Measurements from ENCODE around the gene MXD3. TPM values are rescaled to one million over a fixed set of nuclear protein-coding genes. Genes with fewer than 3 reads are reported as not detected.
"Not testable (repeated sequence)": the region's sequence is repeated elsewhere in the genome, so short reads cannot be mapped to it uniquely, and the experiment has no call there.

MXD3 gene
- total RNA-seq, 1 donor from 2014 or later: 20.6 TPM

DNA sequence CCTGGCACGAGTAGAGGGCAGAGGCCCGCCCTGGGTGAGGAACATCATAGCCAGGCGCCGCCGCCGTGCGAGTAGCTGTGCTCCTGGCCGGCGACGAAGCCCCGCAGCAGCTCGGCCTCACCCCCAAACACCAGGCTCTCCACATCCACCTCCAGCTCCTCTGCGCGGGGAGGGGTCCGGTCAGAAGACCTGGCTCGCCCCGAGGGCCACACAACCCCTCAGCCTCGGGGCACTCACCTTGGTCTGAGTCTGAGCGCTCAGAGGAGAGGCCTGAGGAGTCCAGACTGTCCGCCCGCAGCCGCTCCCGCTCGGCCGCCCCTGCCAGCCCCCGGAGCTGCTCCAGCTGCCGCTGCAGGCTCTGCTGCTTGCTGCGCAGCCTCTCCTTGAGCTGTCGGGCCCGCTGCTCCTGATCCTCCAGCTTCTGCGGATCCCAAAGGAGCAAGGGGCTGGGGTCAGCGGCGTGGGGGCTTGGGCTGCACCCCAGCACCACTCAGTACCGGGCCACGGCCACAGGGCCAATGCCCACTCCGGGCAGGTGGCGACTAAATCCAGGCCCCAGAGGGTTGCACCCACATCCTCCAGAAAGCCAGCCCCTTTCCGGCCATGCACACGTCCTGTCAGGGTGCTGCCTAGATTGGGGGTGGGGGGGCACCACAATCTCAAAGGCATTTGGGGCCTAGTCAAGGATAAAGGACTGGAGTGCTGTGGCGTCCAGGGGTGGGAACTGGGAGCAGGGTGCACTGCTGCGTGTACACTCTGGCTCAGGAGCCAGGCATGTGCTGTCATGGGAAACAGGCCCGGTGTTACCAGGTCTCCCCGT lies 3.9 kb downstream of the MXD3 start:
- Mint-ChIP-seq H3K27me3 (no peaks in the 10 kb centered on the region), H3K27ac (no peak overlapping the region), H3K9me3 (ENCODE audit: low read depth) (no peaks in the 10 kb centered on the region), H3K36me3 (ENCODE audit: insufficient read depth) (peaks cover 5% of the 10 kb centered on the region), H3K4me1 (ENCODE audit: low read depth) (peaks cover 20% of the 10 kb centered on the region), H3K4me3 (ENCODE audit: low read depth) (no peak overlapping the region)
- no peak for TF ChIP-seq CTCF (IDR thresholded peaks at IDR 0.05; ENCODE audit: unreplicated experiment)
- no peak for DNase-seq (ENCODE audit: low spot score, unreplicated experiment)

GRCh38 chr5:177306674-177307543 lies 4.8 kb downstream of the MXD3 start:
- H3K27me3 Mint-ChIP-seq: no peaks in the 10 kb centered on the region
- no peak for TF ChIP-seq CTCF (IDR thresholded peaks at IDR 0.05; ENCODE audit: unreplicated experiment)
- no peak overlapping the region for H3K27ac Mint-ChIP-seq
- no peak for DNase-seq (ENCODE audit: low spot score, unreplicated experiment)
- H3K9me3 Mint-ChIP-seq (ENCODE audit: low read depth): no peaks in the 10 kb centered on the region
- H3K36me3 Mint-ChIP-seq (ENCODE audit: insufficient read depth): peaks cover 5% of the 10 kb centered on the region
- peaks cover 24% of the 10 kb centered on the region for H3K4me1 Mint-ChIP-seq (ENCODE audit: low read depth)
- no peak overlapping the region for H3K4me3 Mint-ChIP-seq (ENCODE audit: low read depth)

DNA sequence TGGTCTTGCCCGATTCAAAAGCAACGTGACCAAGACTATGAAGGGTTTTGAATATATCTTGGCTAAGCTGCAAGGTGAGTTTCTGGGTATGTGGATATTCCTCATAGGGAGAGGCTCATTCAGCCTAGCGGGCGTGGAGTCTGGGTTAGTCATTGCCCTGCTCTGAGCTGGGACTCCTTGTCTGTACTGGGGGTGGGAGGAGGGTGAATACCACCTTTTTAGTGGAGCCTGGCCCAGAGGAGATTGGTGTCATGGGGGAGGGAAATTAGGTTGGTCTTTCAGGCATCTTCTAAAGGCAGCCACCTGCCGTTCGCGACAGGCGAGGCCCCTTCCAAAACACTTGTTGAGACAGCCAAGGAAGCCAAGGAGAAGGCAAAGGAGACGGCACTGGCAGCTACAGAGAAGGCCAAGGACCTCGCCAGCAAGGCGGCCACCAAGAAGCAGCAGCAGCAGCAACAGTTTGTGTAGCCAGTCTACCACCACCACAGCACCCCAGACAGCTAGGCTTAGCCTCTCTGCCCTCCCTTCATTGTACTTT lies 5.5 kb downstream of the MXD3 start:
- H3K27ac Mint-ChIP-seq; H3K9me3 Mint-ChIP-seq (ENCODE audit: low read depth); H3K27me3 Mint-ChIP-seq; H3K4me3 Mint-ChIP-seq (ENCODE audit: low read depth); H3K36me3 Mint-ChIP-seq (ENCODE audit: insufficient read depth); DNase-seq (ENCODE audit: low spot score, unreplicated experiment): not testable (repeated sequence)
- H3K4me1 Mint-ChIP-seq (ENCODE audit: low read depth): peaks cover 24% of the 10 kb centered on the region

DNA sequence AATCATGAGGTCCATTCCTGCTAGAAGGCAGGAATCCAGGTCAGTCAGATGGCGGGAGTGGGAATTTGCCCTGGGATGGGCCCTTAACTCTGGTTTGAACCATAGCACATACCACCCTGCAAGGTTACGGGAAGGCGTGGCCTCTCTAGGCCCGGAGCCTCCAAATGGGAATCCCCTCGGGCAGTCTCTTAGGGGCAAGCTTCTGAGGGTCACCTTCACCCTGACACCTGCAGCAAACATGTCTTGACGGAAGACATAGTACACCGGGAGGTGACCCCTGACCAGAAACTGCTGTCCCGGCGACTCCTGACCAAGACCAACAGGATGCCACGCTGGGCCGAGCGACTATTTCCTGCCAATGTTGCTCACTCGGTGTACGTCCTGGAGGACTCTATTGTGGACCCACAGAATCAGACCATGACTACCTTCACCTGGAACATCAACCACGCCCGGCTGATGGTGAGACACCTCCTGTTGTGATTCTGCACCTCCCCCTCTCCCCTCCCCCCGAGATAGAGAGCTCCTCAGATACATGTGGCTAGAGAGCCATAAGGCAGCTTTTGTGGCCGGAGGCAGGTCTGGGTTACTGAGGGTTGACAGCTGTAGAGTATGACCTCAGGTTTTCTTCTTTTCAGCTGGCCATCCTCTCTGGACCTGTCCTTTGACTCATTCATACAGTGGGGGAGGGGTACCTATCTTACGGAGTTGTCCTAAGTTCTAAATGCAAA lies 7.1 kb downstream of the MXD3 start:
- TF ChIP-seq CTCF (IDR thresholded peaks at IDR 0.05; ENCODE audit: unreplicated experiment): no peak
- peaks cover 5% of the 10 kb centered on the region for H3K36me3 Mint-ChIP-seq (ENCODE audit: insufficient read depth)
- DNase-seq (ENCODE audit: low spot score, unreplicated experiment): no peak

DNA sequence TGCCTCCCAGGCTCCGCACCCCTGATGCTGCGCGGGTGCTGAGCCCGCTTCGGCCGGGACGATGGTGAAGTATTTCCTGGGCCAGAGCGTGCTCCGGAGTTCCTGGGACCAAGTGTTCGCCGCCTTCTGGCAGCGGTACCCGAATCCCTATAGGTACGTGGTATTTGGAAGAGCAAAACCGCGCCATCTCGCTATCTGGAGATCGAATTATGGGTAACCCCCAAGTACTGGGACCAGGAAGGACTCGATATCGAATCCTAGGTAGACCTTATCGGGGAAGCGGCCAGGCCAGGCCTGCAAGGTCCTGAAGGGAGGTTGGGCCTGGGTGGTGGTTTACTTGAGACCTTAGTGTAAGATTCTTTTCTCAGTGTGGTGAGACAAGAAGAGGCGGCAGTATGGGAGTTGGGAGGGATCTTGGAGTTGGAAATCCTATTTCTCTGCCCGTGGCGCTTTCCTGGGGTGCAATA lies 7.7 kb downstream of the MXD3 start:
- no peak for TF ChIP-seq CTCF (IDR thresholded peaks at IDR 0.05; ENCODE audit: unreplicated experiment)
- DNase-seq (ENCODE audit: low spot score, unreplicated experiment): no peak
- Mint-ChIP-seq H3K27me3 (no peaks in the 10 kb centered on the region), H3K36me3 (ENCODE audit: insufficient read depth) (peaks cover 4% of the 10 kb centered on the region), H3K9me3 (ENCODE audit: low read depth) (no peaks in the 10 kb centered on the region), H3K4me1 (ENCODE audit: low read depth) (peaks cover 23% of the 10 kb centered on the region), H3K27ac (peak overlapping the region; percentile 93), H3K4me3 (ENCODE audit: low read depth) (peak overlapping the region; percentile 92)

More for the DNA sequence above, 7.1 kb downstream of the MXD3 start:
- Mint-ChIP-seq H3K4me1 (ENCODE audit: low read depth) (peaks cover 21% of the 10 kb centered on the region), H3K27ac (peak overlapping the region; percentile 93), H3K27me3 (no peaks in the 10 kb centered on the region), H3K4me3 (ENCODE audit: low read depth) (peak overlapping the region; percentile 92), H3K9me3 (ENCODE audit: low read depth) (no peaks in the 10 kb centered on the region)

All from progenitor cell of endocrine pancreas (in vitro differentiated cells).